GM12892 (cell line): Measurements from ENCODE around the gene CERS5.
"Not testable (repeated sequence)": the region's sequence is repeated elsewhere in the genome, so short reads cannot be mapped to it uniquely, and the experiment has no call there.

Experiments used
- POLR2A ChIP-seq: IDR thresholded peaks from 2 replicates; pipeline ENCODE4 v1.6.1; 2011; ENCODE audit warnings: low read depth, low read length, control low read depth
- POLR2AphosphoS5 ChIP-seq: IDR thresholded peaks from 2 replicates; pipeline ENCODE4 v1.6.1; 2011; ENCODE audit warnings: low read depth, low read length, control low read depth
- TAF1 ChIP-seq: IDR thresholded peaks from 2 replicates; pipeline ENCODE4 v1.6.1; 2011; ENCODE audit warnings: low read depth, mild to moderate bottlenecking, control low read depth, low read length, borderline replicate concordance

GRCh38 chr12:50084409-50084774 is 82.8 kb downstream of the CERS5 start:
- TF ChIP-seq POLR2A, TAF1, POLR2AphosphoS5: not testable (repeated sequence)
